IPS-18c (cell line): Measurements from ENCODE around the gene GPC3.

ENCODE experiments used
- H3K4me3 ChIP-seq: 2 replicates; pipeline ENCODE4 v1.7.0; 2013; ENCODE audit warnings: low read depth, mild to moderate bottlenecking, low read length, moderate library complexity; ENCODE audit not compliant: insufficient read depth
- H3K9me3 ChIP-seq: one replicate; pipeline ENCODE4 v1.6.1; 2013; ENCODE audit warnings: mild to moderate bottlenecking, low read length, moderate library complexity; ENCODE audit not compliant: control insufficient read depth, insufficient read depth

GPC3 gene

DNA sequence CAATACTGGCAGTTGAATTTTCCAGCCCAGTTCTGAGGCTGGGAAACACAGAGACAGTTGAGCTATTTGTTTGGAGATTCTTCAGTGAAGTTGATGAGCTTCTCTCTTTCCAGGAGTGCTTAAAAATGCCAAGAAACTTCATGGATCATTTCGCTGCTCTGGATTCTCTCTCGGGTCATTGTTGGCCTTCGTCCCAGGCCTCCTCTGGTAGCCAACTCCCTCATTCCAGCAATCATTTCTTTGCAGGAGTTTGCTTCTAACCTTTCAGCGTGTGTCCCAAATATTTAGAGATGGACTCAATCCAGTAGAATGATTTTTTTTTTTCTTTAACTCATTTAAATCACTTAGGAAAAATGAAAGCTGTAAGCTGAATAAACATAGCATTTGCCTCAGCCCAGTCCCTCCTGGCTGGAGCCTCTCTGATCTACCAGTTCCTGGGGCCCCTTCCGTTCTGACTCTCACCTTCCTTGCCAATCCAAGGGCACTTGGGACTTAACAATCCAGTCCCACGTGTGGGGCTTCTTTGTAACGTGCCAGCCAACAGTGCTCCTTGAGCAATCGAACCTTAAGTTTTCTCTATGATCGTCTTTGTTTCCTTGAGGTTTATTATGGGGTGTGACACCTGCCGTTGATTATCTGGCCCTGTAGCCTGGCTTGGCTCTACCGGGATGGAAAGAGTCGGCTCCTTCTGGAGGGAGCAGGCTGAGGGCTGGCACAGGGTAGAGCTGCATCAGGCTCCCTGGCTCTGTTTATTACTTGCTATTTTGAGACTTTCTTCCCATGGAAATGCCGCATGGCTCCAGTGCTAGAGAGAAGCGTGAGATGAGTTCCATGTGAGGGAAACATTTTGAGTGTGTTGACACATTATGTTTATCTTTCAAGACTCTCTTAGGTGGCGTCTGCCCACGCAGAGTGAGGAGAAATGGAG, 489.7 kb downstream of the GPC3 start:
- no peak overlapping the region for H3K4me3 ChIP-seq

DNA sequence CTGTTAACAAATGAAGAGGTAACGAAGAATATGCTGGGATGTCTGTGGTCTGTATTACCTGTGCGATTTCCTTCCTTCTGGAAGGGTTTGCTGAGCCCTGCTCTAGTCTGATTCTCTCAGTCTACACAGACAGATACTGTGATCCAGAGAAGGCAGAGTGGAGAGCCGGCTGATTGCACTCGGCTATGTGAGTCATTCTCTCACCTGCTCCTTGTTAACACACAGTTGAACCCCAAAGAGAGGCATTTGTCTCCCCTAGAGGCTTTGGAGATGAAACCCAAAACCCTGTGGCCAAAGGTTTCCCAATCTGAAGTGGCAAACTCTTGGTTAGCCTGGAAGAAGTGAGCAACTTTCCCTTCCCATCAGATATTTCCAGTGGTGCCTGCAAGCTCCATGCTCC, 492.0 kb downstream of the GPC3 start:
- Histone ChIP-seq H3K9me3 (peaks cover 4% of the 10 kb centered on the region), H3K4me3 (no peak overlapping the region)

More for the DNA sequence above, 489.7 kb downstream of the GPC3 start:
- H3K9me3 ChIP-seq, result peaks cover 4% of the 10 kb centered on the region

DNA sequence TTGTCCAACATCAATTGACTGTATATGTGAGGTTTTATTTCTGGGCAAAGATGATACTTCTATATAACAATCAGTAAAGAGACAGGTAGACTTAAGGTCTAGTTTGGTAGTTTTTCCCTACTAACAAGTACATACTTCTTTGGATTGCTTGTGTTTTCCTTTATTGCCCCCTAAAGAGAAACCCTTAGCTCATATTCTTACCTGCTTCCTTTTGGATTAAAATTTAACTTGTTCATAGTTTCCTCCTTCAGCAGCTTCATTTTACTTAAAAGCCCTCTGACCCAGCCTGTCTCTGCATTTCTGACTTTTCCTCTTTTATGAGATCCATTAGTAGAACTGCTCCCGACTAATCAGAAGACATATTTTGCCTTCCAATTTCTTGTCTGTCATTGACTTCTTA, 494.4 kb downstream of the GPC3 start:
- H3K9me3 ChIP-seq, result peaks cover 2% of the 10 kb centered on the region
- no peak overlapping the region for H3K4me3 ChIP-seq
